RPMI8226 (cell line): Measurements from ENCODE around the gene SGCG.
"Not testable (repeated sequence)": the region's sequence is repeated elsewhere in the genome, so short reads cannot be mapped to it uniquely, and the experiment has no call there.

Experiments
- DNase-seq: peaks from one replicate; pipeline ENCODE4 v3.0.0-alpha.2; 2015

Gene SGCG

DNA sequence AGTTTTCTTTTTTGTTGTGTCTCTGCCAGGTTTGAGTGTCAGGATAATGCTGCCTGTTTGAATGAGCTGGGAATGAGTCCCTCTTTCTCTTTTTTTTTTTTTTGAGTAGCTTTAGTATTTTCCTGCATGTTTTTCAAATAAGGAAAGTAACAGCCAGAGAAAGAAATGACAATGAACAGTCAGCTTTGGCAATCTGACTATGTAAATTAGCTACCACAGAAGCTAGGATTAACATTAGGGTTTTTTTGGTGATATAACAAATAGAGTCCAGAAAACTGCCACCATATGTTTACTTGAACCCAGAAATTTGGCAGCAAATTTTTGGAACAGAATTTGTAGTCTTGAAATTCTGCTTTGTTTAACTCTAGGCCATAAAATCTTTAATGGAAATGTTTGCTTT lies 50.5 kb downstream of the SGCG start:
- DNase-seq = no peak

DNA sequence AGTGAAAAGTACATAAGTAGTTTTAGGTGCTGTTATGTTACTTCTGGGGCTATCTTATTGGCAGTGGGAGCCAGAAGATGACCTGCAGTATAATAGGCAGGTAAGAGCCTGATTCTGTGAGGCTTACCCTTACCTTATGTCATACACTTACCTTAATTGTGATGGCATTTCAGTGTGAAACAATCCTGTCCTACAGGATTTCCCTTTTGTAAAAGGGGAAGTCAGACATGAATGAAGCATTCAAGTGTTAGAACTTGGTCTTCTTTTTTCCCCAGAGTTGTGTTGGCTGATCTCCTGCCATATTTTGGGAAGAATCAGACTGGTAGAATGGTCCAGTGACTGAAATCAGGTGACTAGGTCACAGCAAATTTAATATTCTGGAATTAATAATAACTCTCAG lies 55.2 kb downstream of the SGCG start:
- no peak for DNase-seq

DNA sequence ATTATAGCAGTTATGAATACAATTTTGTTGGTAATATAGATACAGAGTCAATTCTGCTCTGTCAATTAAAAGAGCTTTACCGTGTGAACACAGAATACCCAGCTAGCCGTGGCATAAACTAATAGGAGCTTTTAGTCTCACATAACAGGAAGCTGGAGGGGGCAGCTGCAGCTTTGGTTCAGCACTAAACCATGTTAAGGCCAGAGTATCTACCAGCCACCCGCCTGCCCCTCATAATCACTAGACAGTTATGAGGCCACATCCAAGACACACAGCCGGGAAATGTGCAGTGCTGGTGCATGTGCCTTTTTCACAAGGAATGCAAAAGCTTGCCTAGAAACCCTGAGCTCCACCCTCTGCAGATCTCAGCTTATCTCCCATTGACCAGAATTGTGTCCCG lies 62.3 kb downstream of the SGCG start:
- no peak for DNase-seq

DNA sequence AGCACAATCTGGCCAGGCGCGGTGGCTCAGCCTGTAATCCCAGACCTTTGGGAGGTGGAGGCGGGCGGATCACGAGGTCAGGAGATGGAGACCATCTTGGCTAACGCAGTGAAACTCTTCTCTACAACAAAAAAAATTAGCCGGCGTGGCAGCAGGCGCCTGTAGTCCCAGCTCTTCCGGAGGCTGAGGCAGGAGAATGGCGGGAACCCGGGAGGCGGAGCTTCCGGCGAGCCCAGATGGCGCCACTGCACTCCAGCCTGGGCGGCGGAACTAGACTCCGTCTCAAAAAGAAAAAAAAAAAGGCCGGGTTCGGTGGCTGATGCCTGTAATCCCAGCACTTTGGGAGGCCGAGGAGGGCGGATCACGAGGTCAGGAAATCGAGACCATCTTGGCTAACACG lies 67.6 kb downstream of the SGCG start:
- not testable (repeated sequence) for DNase-seq

DNA sequence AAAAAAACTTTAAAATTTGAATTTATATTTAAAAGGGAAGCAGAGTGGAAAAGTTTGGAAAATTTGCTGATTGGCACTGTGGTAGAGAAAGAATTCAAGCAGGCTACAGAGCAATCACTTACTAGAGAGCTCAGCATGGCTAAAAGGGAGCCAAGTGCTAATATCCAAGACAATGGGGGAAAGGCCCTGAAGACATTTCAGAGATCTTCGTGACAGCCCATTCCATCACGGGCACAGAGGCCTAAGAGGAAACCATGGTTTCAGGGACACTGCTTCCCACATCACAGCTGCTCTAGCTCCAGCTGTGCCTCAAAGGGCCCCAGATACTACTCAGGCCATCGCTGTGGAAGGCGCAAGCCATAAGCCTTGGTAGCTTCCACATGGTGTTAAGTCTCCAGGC lies 73.7 kb downstream of the SGCG start:
- DNase-seq = no peak

DNA sequence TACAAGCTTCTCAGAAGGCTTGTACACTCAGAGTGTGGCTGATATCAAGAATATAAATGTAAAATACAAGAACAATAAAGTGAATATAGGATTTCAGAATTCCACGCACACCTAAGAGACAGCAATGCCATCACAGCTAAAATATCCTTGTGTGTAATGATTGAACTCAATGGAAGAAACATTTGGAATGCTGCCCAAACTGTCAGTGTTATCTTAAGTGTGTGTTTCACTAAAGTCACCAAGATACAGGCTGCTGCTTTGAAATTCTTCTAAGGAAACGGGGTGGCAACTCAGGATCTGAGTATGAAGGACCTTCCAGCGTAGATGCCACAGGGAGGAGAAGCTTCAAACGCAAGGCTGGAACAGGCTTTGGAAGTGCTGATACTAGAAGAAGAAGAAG lies 86.8 kb downstream of the SGCG start:
- no peak for DNase-seq

DNA sequence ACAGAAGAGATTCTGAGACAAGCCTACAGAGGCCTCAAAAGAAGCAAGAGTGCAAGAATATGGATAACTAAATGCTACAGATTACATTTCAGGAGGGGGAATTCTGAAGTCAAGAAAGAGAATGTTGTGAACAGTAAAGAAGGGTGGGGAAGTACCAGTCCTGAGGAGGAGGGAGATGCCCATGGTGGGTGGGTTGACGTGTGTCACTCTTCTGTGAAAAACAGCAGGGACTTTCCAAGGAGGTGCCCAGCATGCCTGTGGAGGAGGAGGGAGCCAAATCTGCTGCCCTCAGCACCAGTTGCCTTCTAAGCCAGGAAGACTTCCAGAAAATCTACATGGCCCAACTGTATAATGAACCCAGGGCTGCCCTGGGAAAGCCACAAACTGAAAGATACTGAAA lies 87.7 kb downstream of the SGCG start:
- DNase-seq = no peak

DNA sequence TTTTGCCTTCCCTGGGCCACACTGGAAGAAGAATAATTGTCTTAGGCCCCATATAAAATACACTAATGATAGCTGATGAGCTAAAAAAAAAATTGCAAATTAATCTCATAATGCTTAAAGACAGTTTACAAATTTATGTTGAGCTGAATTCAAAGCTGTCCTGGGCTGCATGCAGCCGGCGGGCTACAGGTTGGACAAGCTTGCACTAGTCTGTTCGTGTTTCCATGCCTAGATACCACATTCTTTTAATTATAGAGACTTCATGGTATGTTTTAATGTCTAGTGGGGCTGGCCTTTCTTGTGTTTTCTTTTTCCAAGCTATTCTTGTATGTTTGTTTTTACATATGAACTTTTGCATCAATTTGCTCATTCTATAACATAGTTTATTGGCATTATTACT lies 90.6 kb downstream of the SGCG start:
- DNase-seq = no peak

DNA sequence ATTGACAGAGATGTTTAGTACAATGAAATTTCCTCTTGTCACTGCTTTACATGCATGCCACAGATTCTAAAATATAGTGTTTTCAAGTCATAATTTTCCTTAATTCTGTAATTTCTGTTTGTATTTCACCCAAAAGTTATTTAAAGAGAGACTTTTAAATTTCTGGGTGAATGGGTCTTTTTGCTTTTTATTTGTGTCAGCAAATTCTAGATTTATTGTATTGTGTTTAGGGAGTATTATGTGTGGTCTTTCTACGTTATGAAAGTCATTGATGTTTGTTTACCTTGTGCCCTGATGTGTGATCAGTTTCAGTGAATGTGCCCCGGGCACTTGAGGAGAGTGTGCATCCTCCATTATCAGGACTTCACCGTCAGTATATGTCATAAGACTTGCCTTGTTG lies 92.7 kb downstream of the SGCG start:
- DNase-seq = no peak

DNA sequence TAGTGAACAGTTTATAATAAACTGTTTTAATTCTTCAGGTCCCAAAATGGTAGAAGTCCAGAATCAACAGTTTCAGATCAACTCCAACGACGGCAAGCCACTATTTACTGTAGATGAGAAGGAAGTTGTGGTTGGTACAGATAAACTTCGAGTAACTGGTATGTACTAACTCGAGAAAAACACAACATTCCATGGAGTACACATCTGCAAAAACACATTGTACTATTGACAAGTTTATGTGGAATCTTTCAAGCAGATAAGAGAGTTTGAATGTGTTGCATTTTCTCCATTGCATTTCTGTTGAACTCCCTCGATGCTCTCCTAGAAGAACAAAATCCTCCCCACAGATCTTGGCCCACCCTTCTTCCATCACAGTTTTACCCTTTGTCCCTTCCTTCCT lies 98.5 kb downstream of the SGCG start:
- no peak for DNase-seq

DNA sequence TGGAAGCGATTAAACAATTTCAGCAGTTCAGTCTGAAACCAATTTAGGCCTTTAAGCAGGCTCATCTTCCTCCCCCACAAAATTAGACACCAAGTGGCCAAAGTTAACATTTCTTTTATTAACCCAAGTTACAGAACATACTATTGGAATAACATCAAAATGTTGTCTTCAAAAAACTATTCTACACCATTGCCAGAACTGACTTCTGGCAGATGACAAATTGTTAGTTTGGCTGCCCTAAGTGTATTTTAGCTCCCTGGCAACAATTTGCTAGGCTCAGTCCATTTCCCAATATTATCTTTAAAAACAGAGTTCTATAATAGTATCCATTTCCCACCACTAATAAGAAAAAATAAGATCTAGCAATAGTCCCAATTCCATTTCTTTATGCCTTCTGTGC lies 107.8 kb downstream of the SGCG start:
- no peak for DNase-seq

DNA sequence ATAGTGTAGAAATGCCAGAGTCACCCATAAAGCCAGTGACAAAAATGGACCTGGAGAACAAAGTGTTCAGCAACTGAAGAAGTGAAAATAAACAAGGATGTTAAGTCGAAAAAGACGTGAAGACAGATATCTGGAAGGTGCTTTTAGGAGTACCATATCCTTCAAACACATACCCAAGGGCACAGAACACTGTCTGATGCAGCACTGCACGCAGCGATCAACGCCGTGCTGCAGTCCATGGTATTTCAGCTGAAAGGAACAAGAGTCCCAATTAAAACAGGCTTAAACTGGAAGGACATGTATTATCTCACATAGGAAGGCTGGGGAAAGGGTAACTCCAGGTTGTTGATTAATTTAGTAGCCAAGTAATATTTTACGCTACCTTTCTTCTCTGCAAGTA lies 108.2 kb downstream of the SGCG start:
- no peak for DNase-seq

DNA sequence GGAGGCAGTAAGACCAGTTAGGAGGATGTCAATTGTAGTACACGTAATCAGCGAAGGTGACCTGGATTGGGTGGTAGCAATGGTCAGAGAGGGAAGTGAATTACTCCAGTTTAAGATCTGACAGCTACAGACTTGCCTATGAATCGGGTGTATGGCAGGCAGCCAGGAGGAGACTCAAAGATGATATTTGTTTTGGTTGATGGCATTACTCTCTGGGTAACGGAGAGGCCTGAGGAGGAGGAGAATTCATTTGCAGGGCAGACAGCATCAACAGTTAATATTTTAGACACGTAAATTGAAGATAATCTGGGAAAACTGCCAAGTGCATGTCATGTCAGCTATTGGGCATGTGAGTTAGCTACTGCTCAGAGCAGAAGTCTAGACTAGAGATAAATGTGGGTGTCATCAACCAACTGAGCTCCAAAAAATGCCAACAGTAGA lies 109.2 kb downstream of the SGCG start:
- peak; percentile 3 for DNase-seq

DNA sequence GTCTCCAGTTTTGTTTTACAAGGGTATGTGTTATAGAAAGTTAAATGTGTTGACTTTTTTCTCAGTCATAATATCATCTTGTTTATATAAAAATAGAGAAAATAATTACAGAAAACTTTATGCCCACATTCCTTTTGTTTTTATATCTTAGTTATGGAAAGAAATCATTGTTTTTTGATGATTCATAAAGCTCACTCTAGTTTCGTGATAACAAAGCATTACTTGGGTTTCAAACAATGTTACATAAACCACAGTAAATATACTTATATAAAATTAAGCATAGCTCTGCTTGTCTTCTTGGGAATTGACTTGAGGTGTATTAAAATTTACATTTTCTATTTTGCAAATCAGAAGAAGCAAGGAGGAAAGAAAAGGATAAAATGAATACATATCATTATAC lies 111.8 kb downstream of the SGCG start:
- DNase-seq = no peak

DNA sequence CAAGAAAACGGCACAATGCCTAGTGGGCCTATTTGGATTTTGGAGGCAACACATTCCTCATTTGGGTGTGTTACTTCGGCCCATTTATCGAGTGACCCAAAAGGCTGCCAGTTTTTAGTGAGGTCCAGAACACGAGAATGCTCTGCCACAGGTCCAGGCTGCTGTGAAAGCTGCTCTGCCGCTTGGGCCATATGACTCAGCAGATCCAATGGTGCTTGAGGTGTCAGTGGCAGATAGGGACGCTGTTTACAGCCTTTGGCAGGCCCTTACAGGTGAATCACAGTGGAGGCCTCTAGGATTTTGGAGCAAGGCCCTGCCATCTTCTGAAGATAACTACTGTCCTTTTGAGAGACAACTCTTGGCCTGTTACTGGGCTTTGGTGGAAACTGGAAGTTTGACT lies 134.1 kb downstream of the SGCG start:
- DNase-seq = not testable (repeated sequence)

DNA sequence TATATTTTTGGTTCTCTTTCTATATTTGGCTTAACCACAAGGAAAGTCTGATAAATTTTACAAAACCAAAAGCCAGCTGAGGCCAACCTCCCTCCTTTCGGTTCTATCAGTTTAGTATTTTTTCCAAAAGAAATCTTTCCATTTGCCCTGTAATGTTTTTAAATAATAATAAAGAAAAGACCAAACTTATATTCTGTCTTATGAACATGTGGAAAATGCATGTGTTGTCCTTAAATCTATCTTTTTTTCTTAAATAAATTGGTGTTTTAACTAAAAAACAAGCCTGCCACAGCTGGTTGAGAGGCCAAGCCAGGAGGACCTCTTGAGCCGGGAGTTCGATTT lies 139.1 kb downstream of the SGCG start:
- no peak for DNase-seq

DNA sequence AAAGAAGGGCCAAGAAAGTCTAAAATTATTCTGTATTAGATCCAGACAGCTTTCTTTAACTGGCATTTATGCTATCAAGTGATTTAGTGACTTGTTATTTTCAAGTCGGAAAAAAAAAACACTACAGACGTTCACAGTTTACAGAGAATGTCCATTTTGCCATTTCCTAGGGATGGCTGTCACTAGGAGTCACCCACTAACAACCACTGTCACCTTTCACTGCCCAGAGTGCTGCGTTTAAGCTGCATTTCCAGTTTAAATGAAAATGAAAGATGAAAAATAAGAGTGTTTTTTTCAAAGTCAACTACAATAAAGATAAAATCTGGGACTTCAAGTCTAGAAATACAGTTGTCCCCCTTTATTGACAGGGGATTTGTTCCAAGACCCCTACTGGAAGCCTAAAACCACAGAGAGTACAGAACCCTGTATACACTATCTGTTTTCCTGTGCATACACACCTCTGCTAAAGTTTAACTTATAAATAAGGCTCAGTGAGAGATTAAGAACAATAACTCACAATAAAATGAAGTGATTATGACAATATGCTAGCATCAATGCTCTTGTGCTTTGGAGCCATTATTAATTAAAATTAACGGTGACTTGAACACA lies 140.3 kb downstream of the SGCG start:
- no peak for DNase-seq

DNA sequence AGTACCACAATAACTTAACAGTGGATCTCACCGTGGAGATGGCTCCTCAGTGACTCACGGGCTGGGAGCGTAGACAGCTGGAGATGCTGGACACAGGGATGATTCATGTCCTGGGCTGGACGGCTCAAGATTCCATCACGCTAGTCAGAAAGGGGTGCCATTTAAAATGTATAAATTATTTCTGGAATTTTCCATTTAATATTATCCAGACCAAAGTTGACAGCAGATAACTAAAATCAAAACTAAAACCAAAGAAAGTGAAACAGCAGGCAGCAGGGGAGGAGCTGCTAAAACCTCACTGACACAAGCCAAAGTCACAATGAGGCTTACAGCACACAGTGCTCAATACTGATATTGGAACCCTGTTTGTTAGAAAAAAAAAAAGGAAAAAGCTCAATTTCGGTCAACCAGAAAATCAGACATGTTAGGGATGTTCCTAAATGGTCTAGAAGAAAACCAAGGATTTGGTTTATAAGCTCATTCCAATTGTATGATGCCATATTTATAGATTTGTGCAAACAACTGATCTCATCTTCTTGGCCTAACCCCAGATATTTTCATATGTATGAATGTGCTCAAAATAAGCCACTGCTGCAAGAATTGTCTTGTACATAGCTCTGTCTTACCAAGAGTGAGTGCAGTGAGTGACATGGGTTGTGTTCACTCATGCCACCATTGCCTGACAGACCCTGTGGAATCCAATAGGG lies 140.9 kb downstream of the SGCG start:
- DNase-seq = no peak

DNA sequence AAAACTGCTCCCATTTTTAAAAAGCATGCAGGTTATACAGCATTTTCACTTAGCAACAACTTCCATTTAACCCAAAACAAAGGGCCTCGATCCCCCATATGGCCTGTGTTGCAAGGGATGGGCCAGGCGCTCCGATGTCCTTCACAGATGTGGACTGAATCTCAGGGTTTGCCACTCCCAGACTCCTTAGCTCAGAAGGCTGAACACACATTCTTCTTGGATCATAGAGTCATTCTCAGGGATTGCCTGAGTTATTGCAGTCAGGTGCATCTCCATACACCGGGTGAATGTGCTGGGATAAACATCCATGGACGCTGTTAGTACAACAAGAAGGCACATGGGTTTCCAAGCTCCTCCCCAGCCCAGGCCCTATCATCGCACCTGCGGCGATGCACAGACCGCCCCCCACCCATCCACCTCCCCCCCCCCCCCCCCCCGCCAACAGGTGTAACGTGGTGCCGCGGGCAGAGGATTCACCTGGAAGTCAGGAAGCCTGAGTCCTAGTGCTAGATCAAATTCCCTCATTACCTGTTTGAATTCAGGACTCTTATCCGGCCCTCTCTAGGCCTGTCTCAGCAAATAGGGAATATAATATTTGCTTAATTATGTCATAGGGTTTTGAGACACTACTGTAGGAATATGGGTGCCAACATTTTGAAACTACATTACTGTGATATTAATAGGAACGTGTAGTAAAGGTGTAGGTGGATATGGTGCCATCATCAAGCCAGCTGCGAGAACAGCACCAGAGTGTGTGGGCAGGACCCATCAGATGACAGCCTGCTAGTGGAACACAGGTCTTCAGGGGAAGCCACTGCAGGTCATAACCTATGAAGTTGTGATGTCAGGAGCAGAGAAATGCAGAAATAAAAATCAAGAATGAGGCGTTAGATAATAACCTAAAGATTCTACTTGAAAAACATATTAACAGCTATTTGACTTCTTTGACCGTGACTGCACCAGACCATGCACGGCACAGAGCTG lies 141.9 kb downstream of the SGCG start:
- no peak for DNase-seq

DNA sequence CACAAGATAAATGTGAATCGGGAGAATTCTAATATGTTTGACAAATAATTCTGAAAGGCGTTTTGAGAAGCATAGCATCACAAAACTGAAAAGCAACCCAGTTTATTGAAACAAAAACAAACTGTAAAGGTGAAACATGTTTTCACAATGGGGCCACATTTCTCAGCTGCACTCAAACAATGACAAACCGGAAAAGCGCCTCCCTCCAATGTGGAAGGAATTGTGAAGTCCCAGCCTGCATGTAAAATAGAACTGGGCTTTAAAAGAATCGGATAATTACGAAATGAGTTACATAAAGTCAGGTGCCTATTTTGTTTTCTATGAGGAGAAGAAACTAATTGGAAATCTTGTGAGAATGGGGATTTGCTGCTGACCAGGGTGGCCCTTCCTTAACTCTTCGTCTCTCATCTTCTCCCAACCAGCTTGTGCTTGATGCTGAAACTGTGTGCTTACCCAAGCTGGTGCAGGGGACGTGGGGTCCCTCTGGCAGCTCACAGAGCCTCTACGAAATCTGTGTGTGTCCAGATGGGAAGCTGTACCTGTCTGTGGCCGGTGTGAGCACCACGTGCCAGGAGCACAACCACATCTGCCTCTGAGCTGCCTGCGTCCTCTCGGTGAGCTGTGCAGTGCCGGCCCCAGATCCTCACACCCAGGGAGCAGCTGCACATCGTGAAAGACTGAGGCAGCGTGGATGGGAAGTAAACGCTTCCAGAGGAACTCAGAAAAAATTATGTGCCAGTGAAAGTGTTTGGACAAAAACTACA lies 143.3 kb downstream of the SGCG start:
- DNase-seq = no peak

DNA sequence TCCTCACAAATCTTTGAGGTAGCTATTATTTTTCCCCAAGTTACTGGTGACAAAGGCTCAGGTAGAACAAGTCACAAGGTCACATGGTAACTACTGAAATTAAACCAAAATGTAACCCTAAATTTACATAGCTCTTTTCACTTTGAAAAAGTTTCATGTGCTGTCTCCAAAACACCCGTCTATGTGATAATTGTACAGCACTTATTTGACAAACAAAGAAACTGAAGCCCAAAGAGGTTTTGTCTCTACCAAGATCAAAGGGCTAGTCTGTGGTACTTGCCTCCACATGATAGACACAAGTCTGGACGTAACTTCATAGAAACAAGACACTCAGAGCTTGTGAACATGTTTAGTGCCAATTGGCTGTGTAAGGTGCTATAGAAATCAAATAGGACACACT lies 144.4 kb downstream of the SGCG start:
- no peak for DNase-seq

DNA sequence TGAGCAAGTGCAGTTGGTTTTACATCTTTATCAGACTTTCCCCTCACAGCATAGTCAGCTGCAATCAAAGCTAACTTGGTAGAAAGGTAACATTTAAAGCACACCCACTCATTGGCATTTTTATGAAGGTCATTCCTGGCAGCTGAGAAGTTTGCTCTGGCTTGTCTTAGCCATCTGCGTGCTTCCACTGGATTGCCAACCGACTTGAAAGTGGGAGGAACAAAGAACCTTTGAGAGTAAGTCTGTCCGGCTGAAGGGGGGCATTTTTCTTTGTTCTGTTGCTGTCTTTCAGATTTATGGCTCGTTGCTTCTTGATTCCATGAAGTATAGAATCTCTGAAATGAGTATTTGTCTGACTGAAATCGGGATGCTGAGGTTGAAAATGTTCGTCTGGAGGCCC lies 149.6 kb downstream of the SGCG start:
- DNase-seq = no peak

DNA sequence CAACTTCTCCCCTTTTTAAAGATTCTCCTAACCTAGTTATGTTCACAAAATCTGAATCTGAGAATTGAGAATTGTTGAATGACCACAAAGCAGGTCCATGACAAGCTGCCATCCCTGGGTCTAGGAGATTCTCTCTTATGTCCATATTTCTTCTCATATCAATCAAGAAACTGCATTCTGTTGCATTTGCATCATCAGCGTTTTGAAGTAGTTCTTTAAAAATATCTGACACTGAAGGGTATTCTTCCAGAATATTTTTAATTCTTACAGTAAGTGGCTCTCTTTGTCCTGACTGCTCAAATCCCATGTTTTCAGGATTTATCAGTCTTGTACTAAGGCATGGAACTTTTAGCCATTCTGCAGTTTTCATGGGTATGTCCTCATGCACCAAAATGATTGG lies 158.4 kb downstream of the SGCG start:
- DNase-seq = no peak
